HG02610 (cell line): ENCODE data around the gene TSPAN11.
"Not testable (repeated sequence)": the region's sequence is repeated elsewhere in the genome, so short reads cannot be mapped to it uniquely, and the experiment has no call there.

Source experiments
- ATAC-seq: cut with Tn5 transposase; IDR thresholded peaks from one replicate; pipeline ENCODE4 v1.9.1; 2021; ENCODE audit warnings: mild to moderate bottlenecking, moderate library complexity; ENCODE audit not compliant: unreplicated experiment

Gene TSPAN11, protein sequence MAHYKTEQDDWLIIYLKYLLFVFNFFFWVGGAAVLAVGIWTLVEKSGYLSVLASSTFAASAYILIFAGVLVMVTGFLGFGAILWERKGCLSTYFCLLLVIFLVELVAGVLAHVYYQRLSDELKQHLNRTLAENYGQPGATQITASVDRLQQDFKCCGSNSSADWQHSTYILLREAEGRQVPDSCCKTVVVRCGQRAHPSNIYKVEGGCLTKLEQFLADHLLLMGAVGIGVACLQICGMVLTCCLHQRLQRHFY

DNA sequence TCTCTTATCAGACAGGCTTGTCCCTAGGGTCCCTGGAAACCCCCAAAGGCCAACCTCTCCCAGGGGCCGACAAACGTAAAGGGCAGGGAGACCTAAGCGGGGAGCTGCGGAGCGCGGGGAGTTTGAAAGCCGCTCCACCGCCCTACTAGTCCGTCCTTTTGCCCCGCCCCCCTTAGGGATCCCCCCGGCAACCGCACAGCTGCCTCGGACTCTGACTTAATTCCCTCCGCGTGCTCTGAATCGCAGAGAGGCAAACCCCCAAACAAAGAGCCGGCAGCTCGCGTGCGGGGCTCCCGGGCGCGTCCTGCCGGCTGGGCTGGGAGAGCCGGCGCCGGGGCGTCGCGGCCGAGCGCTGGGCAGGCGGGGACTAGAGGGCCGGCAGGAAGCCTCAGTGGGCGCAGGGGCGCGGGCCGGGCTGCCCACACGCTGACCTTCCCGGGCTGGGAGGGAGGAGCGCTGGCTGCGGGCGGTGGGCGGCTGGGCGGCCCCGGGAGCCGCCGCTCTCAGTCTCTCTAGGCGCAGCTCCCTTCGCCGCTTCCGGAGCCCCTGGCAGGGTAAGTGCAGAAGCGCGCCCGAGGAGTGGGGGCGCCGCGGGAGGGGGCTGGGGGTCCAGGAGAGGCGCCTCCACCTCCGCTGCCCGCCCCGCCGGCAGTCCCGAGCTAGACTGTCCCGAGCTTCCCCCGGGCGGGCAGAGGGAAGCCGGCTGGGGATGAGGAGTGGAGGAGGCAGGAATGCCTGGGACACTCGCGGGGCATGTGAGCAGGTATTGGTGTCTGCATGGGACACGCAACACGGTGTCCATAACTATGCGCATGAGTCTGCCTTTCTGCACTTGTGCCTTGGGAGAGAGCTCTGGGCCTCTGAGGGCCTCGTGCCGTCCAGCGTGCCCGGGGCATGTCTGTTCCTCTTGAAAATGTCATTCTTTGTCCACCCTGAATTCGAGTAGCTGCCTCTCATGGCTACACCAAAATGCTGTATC is at the start of gene TSPAN11:
Gene TSPAN11, plus strand, starts transcription at position 506 of the 979 bp plus-strand sequence. CDS start 27,244 bp downstream, outside the sequence.
- peak; percentile 64 for ATAC-seq

DNA sequence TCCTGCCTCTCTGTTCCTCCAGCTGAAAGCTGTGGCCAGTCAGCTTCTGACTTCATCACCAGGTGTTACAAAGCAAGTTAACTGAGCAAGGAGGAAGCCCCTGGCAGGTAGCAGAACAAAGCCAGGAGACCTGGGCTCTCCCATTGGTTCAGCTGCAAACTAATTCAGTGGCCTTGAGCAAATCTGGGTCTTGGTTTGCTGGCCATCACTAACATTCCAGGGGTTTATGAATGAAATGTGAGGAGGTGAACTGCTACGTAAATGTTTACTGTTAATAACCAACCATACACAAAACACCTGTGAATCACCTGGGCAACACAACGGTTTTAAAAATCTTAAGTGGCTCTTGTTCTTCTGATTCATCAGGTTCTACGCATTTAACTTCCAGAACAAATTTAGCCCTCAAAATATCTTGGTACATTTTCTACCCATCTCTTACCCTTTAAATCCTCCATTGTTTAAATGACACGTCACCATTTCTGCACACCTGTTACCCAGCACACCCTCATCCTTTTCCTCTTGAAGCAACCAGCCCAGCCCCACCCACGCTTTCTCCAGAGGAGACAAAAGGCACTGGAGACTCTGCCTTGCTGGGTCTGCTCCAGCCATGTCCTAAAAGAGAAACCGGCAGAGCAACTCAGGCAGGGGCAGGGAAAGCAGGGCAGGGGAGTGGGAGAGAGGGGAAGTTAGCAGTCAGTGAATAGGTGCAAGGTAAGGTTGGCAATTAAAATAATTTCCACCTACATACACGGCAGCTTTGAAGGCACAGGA is 49.3 kb upstream of the TSPAN11 start:
- ATAC-seq: no peak

DNA sequence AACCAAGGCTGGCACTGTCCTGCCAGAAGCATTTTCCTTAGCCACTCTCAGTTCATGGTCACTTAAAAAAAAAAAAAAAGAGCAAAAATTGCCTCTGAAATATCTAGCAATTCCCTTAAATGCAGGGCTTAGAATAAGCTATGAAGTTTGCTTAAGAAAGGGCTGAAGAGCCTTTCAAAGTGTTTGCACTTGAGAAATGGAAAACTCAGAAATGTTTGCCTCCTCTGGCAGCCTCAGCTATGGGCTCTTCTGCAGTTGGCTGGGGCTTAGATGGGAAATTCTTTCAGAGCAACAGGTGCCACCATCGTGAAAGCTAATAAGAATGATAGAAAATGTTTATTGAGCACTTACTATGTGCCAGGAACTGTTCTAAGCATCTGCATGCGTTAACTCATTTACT is 48.5 kb upstream of the TSPAN11 start:
- no peak for ATAC-seq

DNA sequence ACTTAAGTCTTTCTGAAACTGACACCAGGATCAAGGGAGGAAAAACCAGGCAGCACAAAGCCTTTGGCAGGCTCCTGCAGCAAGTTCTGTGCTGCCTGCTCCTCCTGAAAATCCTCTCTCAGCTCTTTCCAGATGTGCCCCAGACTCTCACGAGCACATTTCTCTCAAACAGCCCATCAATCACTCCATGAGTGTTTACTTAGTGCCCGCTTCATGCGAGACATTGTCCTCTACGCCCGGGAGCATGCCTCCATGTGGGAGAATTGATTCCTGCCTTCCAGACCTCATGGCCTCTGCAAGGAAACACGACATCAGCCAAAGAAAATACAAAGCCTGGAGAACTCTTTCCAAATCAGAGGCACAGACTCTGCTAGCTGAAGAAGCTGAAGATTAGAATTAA is 46.5 kb upstream of the TSPAN11 start:
- no peak for ATAC-seq

DNA sequence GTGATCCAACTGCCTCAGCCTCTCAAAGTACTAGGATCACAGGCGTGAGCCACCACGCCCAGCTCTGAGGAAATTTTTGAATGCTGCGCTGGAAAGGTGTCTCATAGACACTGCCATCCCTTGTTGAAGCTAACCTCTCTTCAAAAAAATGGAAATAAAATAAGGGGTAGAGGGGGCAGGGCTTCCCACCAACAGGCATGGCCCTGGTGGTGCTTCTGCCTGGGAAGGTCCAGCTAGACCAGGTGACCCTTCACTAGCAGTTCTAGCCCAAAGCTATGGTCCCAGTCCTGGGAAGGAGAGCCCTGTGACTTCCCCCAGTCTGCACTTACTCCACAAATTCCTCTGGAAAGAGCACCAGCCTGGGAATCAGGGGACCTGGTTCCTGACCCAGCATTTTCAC is 45.7 kb upstream of the TSPAN11 start:
- no peak for ATAC-seq

DNA sequence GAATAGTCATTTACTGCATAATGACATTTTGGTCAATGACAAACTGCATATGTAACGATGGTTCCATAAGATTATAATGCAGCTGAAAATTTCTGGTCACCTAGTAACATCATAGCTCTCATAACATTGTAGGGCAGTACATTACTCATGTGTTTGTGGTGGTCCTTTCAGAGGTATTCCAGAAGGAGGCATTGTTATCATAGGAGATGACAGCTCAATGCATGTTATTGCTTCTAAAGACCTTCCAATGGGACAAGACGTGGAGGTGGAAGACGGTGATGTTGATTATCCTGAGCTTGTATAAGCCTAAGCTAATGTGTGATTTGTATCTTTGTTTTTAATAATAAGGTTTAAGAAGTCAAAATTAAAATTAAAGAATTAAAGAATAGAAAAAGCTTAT is 43.8 kb upstream of the TSPAN11 start:
- ATAC-seq: no peak

DNA sequence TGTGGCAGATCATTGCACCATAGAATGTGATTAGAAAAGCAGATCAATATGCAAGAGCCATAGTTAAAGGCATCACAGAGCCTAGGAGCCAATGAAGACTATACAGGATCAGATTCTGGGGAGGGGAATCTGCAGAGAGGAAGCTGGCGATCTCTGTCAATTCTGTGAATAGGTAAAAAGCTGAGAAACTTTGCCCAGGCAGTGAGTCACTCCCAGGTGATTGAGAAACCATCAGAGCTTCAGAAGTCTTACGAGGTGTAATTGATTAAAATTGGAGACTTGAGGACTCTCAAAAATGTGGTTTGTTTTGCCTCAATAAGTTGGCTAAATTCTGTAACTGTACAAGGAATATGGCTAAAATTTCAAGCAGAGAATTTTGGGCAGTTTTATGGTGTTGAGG is 41.7 kb upstream of the TSPAN11 start:
- no peak for ATAC-seq

DNA sequence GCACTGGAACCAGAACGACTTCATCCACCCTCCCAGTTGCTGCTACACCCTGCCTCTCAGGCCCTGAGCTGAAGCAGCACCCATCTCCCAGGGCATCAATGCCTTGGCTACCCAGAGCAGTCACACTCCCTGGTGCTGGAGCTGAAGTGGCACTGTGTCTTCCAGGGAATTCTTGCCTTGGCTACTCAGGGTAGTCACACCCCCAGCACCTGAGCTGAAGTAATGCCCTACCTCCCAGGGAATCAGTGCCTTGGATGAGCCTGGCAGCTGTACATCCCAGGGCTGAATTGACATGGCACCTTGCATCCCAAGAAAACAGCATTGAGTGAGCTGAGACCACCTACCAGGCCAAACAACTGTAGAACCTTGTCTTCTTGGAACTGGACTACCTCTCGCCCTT is 41.2 kb upstream of the TSPAN11 start:
- no peak for ATAC-seq

DNA sequence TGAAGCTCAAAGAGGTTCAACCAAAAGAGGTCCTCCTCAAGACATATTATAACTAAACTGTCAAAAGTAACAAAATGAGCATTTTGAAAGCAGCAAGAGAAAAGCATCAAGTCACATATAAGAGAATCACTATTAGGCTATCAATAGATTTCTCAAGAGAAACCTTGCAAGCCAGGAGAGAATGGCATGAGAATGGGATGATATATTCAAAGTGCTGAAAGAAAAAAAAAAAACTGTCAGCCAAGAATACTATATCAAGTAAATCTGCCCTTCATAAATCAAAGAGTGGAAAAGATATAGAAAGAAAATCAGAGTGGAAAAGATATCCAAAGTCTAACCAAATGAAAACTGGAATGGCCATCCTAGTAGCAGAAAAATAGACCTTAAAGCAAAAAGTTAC is 39.3 kb upstream of the TSPAN11 start:
- ATAC-seq: no peak

DNA sequence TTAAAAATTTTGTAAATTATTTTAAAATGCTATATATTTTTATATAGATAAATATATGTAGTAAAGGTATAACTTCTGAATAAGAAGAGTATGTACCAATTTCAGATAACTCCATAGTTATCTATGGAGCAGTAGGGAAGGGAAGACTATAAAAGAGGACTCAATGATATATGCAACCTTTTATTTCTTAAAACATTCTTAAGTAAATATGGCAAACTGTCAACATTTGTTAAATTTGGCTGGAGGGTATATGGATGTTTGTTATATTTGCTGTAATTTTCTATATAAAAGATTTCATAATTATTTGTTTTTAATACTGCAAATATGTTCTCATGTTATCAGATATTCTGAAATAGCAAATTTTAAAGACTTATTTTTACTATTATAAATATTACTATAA is 38.3 kb upstream of the TSPAN11 start:
- no peak for ATAC-seq

DNA sequence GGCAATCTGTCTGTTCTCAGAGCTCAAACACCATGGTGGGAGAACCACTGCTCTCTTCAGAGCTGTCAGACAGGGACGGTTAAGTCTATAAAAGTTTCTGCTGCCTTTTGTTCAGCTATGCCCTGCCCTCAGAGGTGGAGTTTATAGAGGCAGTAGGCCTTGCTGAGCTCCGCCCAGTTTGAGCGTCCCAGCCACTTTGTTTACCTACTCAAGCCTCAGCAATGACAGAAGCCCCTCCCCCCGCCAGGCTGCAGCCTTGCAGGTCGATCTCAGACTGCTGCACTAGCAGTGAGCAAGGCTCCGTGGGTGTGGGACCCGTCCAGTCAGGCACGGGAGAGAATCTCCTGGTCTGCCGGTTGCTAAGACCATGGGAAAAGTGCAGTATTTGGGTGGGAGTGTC is 32.0 kb upstream of the TSPAN11 start:
- ATAC-seq: not testable (repeated sequence)

DNA sequence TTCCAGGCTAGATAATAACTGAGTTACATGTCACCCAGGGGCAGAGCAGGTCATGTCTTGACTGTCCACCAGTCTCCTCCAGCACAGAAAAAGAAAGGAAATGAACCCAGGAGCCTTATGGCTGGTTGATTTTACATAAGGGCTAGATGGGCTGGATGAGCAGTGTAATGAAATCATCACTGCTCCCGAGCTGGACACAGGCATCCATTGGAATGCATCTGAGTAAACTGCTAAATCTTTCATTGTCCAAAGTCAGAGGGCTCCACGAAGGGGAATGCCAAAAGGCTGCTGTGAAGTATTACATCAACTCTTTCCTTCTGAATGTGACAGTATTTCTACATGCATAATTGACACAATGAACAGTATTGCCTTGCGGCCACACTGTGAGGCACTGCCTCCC is 30.1 kb upstream of the TSPAN11 start:
- ATAC-seq: no peak

DNA sequence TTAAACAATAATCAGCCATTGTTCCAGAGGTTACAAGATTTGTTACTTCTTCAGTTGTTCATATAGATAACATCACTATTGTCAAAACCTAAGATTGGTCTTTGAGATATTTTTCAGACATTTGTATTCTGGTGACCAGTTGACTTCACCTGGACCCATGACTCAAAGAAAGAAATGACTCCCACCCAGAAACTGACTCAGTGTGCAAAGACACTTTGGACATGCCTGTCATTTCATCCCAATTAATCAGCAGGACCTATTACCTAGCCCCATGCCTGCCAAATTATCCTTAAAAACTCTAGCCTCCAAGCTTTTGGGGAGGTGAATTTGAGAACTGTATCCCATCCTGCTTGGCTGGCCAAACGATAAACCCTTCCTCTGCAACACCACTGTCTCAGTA is 27.7 kb upstream of the TSPAN11 start:
- ATAC-seq: no peak

DNA sequence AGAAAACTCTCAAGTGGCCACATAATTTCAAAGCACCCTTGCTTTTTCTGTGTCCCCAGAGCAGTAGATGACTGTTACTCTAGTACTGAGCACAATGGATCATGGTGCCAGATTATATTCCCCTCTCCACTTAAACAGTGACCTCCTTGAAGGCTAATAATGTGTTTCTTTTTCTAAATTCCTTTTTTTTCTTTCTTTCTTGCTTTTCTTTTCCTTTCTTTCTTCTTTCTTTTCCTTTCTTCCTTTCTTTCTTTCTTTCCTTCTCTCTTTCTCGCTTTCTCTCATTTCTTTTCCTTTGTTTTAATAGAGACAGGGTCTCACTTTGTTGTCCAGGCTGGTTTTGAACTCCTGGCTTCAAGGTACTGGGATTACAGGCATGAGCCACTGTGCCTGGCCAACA is 26.2 kb upstream of the TSPAN11 start:
- no peak for ATAC-seq

DNA sequence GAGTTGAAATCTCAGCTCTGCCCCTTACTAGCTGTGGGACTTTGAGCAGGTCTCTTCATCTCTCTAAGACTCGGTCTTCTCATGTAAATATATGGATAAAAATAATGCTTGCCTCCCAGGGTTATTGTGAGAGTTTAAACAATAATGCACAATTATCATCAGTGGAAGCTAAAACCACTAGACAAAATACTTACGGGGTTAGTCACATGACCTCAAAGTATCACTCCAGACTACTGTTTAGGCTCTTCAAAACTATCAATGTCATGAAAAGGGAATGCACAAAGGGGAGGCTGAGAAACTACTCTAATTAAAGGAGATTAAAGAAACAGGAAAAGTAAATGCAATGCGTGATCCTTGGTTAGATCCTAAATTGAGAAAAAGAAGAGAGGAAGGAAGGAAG is 24.5 kb upstream of the TSPAN11 start:
- no peak for ATAC-seq

DNA sequence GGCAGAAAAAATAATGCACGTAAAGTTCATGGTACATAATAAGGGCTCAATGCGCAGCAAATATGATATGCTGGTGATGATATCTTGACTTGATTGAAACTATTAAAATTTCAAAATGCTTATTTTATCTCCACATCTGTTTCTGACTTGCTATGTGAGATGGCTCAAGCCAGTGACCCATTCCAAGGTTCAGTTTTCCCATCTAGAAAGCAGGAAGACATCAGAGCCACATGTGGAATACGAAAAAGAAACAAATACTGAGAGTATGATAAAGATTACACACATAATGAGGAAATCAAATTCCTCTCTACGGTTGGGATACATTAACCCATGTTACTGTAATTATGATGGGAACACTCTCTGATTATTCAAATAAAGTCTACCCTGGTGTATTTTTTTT is 24.0 kb upstream of the TSPAN11 start:
- no peak for ATAC-seq

DNA sequence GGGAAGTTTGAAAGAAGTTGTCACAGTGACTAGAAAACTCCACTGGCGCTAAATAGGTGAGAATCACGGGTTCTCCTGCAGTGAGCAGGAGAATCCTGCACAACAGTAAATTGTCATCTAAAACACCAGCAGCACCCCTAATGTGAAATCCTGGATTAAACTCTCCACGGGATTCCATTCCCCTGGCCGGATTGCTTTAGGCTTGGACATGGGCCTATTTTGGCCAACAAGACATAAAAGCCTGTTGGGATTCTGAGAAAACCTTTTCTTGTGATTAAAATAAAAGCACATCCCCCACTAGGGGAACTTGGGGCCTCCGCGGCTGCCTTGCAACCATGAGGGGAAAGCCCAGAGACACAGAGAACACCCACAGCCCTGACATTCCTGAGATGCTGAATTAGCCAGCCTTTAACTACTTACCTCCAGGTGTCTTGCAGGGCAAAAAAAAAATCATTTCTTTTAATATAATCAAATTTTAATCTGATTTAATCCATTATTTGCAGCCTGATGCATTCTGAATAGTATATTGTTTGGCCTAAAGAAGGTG is 21.0 kb upstream of the TSPAN11 start:
- ATAC-seq: peak; percentile 47

DNA sequence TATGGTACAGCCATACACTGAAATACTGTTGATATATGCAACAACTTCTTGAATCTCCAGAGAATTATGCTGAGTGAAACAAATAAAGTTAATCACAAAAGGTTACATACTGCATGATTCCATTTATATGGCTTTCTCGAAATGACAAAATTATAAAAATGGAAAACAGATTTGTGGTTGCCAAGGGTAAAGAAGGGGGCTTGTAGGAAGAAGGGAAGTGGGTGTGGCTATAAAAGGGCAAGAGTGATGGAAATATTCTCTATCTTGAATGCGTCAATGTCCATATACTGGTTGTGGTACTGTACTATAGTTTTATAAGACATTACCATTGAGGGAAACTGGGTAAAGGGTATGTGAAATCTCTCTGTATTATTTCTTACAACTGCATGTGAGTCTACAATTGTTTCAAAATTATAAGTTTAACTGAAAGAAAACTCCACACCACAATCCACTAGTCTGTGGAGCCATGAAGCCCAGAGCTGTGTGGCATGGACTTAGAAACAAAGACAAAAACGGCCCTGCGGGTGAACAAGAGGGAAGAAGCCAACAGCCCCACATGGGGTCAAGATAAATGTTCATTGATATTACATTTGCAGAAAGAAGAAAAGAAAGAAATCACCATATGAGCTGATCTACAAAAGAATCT is 18.3 kb upstream of the TSPAN11 start:
- no peak for ATAC-seq

DNA sequence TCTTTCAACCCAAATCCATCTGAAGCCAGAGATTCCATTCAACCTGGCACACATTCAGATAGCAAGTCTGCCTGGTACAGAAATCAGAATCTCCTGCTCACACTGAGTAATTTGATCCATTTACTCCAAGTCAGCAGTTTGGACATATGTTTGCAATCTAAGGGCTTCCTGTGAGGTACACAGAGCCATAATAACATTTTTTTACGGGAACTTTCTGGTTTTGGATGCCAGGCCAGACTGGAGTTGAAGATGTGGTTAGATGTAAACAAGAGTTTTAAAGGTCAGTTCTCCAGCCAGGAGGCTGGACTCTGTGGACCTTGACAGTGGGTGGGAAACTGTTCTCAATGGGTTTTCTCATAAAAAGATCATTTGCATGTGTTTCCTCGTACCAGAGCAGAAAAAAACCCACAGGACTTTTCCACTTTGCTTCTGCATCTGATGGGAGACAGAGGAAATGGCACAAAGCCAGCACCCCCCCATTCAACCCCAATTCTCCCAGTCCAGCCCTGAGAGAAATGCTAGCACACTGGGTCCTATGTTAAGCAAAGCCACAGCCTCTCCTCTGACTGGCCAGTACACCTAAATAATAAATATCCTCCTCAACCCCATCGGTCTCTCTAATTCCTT is 17.7 kb upstream of the TSPAN11 start:
- no peak for ATAC-seq

DNA sequence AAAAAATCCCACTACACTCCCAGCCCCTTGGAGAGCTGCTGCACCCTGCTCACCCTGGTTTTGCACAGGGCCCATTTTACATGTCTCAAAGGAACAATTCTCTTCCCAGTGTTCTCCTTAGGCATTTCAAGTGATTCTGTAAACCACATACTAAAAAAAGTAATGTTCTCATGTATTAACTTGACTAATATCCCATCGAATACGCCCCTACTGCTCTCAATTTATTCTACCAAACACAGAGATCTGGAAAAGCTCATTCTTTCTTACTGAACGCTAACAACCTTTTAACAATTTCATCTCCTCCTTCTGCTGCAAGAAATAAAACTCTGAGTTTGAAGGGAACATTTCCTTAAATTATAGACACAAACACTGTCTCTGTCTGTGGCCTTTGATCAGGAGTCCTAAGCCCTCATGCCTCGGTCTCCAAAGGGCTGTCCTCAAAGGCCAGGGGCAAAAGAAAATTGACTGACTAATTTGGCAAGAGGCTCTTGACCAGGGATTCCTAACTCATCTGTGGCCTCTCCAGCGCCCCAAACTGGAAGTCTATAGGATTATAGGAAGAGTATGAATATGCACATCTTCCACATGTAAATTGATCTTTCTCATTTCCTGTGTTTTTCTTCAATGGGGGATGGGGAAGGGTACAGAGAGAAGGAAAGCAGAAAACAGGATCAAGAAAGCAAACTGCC is 17.1 kb upstream of the TSPAN11 start:
- no peak for ATAC-seq
